ENCODE measurements around the gene PDZD2. TPM values are rescaled to one million over a fixed set of nuclear protein-coding genes. Genes with fewer than 3 reads are reported as not detected.

The PDZD2 gene
- total RNA-seq, 1 donor: 0.36 TPM

DNA sequence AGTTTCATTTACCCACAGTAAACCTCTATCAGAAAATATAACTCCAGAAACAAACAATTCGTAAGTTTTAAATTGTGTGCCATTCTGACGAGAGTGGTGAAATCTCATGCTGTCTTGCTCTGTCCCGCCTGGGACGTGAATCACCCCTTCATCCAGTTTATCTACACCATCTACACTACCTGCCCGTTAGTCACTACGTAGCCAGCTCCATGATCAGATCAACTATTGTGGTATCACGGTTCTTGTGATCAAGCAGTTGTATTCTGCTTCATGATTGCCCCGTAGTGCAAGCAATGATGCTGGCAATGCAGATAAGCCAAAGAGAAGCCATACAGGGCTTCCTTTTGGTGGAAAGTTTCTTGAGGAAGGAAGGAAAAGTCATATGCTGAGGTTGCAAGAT lies 384.9 kb downstream of the PDZD2 start:
- Histone ChIP-seq H4K20me1 (ENCODE audit: insufficient read depth, low read length) (peaks cover 5% of the 10 kb centered on the region), H3K27me3 (ENCODE audit: insufficient read depth, low read length) (peaks cover 10% of the 10 kb centered on the region), H3K27ac (ENCODE audit: low read depth, low read length) (no peak overlapping the region), H3K4me2 (ENCODE audit: insufficient read depth, low read length) (no peak overlapping the region), H3K4me3 (ENCODE audit: insufficient read depth, low read length) (no peak overlapping the region), H2AFZ (ENCODE audit: low read length) (no peak overlapping the region), H3K36me3 (ENCODE audit: insufficient read depth, low read length) (no peaks in the 10 kb centered on the region), H3K9me3 (ENCODE audit: low read depth, low read length) (no peaks in the 10 kb centered on the region), H3K4me1 (ENCODE audit: insufficient read depth, low read length) (peaks cover 15% of the 10 kb centered on the region), H3K79me2 (ENCODE audit: insufficient read depth, low read length) (no peaks in the 10 kb centered on the region)
- TF ChIP-seq, protein P1, sequence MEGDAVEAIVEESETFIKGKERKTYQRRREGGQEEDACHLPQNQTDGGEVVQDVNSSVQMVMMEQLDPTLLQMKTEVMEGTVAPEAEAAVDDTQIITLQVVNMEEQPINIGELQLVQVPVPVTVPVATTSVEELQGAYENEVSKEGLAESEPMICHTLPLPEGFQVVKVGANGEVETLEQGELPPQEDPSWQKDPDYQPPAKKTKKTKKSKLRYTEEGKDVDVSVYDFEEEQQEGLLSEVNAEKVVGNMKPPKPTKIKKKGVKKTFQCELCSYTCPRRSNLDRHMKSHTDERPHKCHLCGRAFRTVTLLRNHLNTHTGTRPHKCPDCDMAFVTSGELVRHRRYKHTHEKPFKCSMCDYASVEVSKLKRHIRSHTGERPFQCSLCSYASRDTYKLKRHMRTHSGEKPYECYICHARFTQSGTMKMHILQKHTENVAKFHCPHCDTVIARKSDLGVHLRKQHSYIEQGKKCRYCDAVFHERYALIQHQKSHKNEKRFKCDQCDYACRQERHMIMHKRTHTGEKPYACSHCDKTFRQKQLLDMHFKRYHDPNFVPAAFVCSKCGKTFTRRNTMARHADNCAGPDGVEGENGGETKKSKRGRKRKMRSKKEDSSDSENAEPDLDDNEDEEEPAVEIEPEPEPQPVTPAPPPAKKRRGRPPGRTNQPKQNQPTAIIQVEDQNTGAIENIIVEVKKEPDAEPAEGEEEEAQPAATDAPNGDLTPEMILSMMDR (IDR thresholded peaks at IDR 0.05; ENCODE audit: extremely low read depth, low read depth, low read length): no peak
- no peak for DNase-seq (ENCODE audit: insufficient read length, low spot score, missing footprints)

DNA sequence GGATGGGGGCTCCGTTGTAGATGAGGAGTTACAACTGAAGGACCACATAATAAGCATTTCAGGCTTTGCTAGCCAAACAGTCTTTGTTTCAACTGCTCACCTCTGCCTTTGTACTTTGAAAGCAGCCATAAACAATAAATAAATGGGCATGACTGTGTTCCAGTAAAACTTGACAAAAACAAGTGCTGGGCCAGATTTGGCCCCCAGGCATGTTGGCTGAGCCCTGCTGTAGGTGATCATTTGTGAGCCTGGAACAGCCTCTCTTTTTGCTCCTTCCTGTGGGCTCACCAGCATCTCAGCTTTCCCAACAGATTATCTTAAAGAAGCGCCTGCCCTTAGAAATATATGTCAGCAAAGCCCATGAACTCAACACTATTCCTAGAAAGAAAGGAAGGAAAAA lies 385.8 kb downstream of the PDZD2 start:
- peaks cover 5% of the 10 kb centered on the region for H4K20me1 ChIP-seq (ENCODE audit: insufficient read depth, low read length)
- H3K27ac ChIP-seq (ENCODE audit: low read depth, low read length): no peak overlapping the region
- no peak overlapping the region for H2AFZ ChIP-seq (ENCODE audit: low read length)
- H3K4me3 ChIP-seq (ENCODE audit: insufficient read depth, low read length): no peak overlapping the region
- H3K9me3 ChIP-seq (ENCODE audit: low read depth, low read length): no peaks in the 10 kb centered on the region
- H3K36me3 ChIP-seq (ENCODE audit: insufficient read depth, low read length): no peaks in the 10 kb centered on the region
- no peak for DNase-seq (ENCODE audit: insufficient read length, low spot score, missing footprints)
- peaks cover 10% of the 10 kb centered on the region for H3K27me3 ChIP-seq (ENCODE audit: insufficient read depth, low read length)
- H3K79me2 ChIP-seq (ENCODE audit: insufficient read depth, low read length): no peaks in the 10 kb centered on the region
- TF ChIP-seq, protein P1 (IDR thresholded peaks at IDR 0.05; ENCODE audit: extremely low read depth, low read depth, low read length): no peak
- H3K4me1 ChIP-seq (ENCODE audit: insufficient read depth, low read length): peaks cover 25% of the 10 kb centered on the region
- no peak overlapping the region for H3K4me2 ChIP-seq (ENCODE audit: insufficient read depth, low read length)

DNA sequence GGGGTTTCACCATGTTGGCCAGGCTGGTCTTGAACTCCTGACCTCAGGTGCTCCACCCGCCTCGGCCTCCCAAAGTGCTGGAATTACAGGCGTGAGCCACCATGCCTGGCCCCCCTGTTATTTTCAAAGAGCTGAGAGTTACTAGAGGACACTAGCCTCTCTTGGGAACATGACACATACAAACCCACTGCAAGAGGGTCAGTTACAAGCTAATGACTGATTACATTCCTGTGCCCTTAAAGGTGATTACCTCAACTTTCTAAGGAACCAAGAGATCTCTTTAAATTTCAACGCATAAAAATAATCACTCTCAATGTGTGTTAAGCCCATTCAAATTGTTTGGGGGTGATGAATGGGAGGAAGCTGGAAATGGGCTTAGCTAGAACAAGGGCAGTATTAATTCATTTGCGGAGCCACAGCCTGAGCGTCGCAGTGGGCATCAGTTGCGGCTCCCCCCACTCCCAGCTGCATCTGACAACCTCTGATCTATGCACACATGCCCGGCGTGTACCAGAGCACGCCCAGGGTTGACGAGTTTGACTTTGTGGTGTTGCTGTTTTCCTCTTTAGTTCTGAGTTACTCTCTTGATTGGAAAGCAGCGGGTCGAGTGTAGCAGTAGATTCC lies 388.3 kb downstream of the PDZD2 start:
- Histone ChIP-seq H3K36me3 (ENCODE audit: insufficient read depth, low read length) (no peaks in the 10 kb centered on the region), H2AFZ (ENCODE audit: low read length) (no peak overlapping the region), H3K4me1 (ENCODE audit: insufficient read depth, low read length) (peaks cover 42% of the 10 kb centered on the region), H4K20me1 (ENCODE audit: insufficient read depth, low read length) (peaks cover 5% of the 10 kb centered on the region), H3K27me3 (ENCODE audit: insufficient read depth, low read length) (peaks cover 10% of the 10 kb centered on the region), H3K9me3 (ENCODE audit: low read depth, low read length) (no peaks in the 10 kb centered on the region), H3K79me2 (ENCODE audit: insufficient read depth, low read length) (no peaks in the 10 kb centered on the region), H3K27ac (ENCODE audit: low read depth, low read length) (peak overlapping the region; percentile 61), H3K4me3 (ENCODE audit: insufficient read depth, low read length) (peak overlapping the region; percentile 31), H3K4me2 (ENCODE audit: insufficient read depth, low read length) (peak overlapping the region; percentile 68)
- TF ChIP-seq, protein P1 (IDR thresholded peaks at IDR 0.05; ENCODE audit: extremely low read depth, low read depth, low read length): no peak
- no peak for DNase-seq (ENCODE audit: insufficient read length, low spot score, missing footprints)

DNA sequence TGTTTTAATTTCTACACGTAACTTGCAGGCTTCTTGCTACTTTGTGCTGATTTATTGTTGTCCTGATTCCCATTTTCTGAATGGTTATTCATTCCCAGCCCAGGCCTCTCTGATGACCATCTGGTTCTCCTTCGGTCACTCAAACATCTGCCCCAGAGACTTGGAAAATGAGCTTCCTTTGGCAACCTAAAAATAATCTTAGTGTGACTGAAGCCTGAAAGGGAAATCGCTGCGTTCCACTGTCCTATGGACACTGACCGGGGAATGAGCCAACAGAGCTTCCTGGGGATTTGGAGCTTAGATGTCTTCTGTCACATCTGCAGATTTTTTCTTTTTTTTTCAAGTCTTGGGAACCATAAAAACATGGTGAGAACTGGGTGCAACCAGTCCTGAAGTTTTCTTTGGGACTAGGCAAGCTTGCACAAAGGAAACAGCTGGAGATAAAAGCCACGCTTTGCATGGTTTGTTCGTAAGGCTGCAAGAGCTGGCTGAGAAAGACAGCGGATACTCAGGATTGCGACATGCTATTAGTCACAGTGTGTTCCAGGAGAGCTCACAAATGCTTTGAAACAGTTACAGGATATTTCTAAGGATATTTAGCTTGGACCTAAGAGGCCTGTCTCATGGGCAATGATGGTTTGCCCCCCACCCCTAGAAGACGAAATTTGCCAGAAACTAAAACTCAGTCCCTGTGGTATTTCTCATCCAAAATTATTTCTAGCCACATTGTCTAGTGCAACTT lies 389.0 kb downstream of the PDZD2 start:
- H3K4me1 ChIP-seq (ENCODE audit: insufficient read depth, low read length): peaks cover 44% of the 10 kb centered on the region
- DNase-seq (ENCODE audit: insufficient read length, low spot score, missing footprints): peak; percentile 80
- no peaks in the 10 kb centered on the region for H3K79me2 ChIP-seq (ENCODE audit: insufficient read depth, low read length)
- TF ChIP-seq, protein P1 (IDR thresholded peaks at IDR 0.05; ENCODE audit: extremely low read depth, low read depth, low read length): no peak
- peak overlapping the region; percentile 68 for H3K4me2 ChIP-seq (ENCODE audit: insufficient read depth, low read length)
- H3K9me3 ChIP-seq (ENCODE audit: low read depth, low read length): no peaks in the 10 kb centered on the region
- H3K36me3 ChIP-seq (ENCODE audit: insufficient read depth, low read length): no peaks in the 10 kb centered on the region
- H2AFZ ChIP-seq (ENCODE audit: low read length): no peak overlapping the region
- H4K20me1 ChIP-seq (ENCODE audit: insufficient read depth, low read length): peaks cover 5% of the 10 kb centered on the region
- H3K27ac ChIP-seq (ENCODE audit: low read depth, low read length): peak overlapping the region; percentile 69
- peaks cover 10% of the 10 kb centered on the region for H3K27me3 ChIP-seq (ENCODE audit: insufficient read depth, low read length)
- peak overlapping the region; percentile 31 for H3K4me3 ChIP-seq (ENCODE audit: insufficient read depth, low read length)
